Retinal pigment epithelial cell (primary cell): ENCODE results near the gene DNASE2B.

Experiments used
- DNase-seq: peaks from one replicate; pipeline ENCODE4 v3.0.0-alpha.2; 2010; ENCODE audit warnings: low read depth
- H3K4me3 ChIP-seq: 2 replicates; pipeline ENCODE4 v1.5.1; 2011; ENCODE audit warnings: mild to moderate bottlenecking, low read length, control low read depth, moderate library complexity
- CTCF ChIP-seq: conservative IDR thresholded peaks from 2 replicates; pipeline ENCODE4 v1.5.1; 2011; ENCODE audit warnings: low read depth, low read length, control low read depth, inconsistent platforms

Gene DNASE2B

DNA sequence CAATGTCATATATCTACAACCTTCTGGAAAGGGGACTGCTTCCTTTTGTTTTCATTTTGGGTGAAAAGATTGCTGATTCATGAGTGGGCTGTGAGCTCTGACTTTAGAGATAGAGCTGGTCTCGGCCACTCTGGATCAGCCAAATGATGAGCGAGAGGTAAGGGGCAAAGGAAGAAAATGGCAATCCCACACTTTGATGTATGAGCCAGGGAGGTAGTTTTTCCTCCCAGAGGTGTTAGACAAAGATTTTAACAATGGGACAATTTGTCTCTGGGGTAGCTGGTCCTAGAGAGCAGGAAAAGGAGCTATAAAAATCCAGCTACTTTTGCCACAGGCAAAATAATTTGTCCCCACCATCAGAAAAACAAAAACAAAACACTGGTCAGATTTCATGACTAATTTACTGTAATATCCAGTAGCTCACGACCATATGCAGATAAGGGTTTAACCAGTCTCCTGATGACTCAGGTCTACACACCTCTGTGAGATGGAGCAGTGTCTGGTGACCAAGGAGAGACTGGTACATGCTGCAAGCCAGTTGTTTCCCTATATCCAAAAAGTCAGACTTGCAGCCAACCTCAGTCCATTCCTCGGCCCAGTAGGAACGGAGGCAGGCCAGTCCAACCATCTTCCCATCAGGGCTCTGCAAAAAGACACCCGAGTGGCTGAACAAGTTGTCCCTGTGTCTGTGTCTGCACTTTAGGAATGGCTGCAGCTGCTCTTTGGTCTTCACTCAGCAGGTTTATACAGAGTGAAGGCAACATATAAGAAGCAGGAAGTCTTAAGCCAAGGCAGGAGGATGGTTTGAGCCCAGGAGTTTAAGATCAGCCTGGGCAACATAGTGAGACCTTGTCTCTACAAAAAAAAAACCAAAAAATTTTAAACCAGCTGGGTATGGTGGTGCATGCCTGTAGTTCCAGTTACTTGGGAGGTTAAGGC, 29.2 kb downstream of the DNASE2B start:
- no peak overlapping the region for H3K4me3 ChIP-seq
- TF ChIP-seq CTCF, result no peak
- no peak for DNase-seq

- TF ChIP-seq CTCF, result no peak
- no peak for DNase-seq
Measured at GRCh38 chr1:84428235-84428634, 30.0 kb downstream of the DNASE2B start.

GRCh38 chr1:84429231-84429630, 30.9 kb downstream of the DNASE2B start:
- no peak for DNase-seq
- TF ChIP-seq CTCF, result no peak
- H3K4me3 ChIP-seq, result no peak overlapping the region

More at GRCh38 chr1:84428235-84428634, 30.0 kb downstream of the DNASE2B start:
- H3K4me3 ChIP-seq, result no peak overlapping the region

DNA sequence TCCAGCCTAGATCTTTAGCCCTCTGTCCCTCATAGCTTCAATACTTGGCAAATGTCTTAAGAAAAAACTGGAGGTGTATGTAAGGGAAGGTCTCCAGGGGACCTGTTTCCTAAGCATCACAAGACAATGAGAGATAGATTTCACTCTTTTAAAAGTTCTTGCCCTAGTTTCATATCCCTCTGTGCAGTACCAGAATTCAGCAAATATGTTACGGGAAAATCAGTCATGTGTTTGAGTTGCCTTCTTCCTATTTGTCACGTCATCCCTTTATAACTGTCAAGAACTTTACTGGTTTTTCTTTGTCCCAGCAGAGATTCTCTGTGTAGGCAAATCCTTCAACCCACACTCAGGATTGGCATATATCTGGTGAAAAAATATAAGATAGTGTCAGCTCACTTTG, 32.3 kb downstream of the DNASE2B start:
- H3K4me3 ChIP-seq, result no peak overlapping the region
- DNase-seq, result no peak
- TF ChIP-seq CTCF, result no peak

DNA sequence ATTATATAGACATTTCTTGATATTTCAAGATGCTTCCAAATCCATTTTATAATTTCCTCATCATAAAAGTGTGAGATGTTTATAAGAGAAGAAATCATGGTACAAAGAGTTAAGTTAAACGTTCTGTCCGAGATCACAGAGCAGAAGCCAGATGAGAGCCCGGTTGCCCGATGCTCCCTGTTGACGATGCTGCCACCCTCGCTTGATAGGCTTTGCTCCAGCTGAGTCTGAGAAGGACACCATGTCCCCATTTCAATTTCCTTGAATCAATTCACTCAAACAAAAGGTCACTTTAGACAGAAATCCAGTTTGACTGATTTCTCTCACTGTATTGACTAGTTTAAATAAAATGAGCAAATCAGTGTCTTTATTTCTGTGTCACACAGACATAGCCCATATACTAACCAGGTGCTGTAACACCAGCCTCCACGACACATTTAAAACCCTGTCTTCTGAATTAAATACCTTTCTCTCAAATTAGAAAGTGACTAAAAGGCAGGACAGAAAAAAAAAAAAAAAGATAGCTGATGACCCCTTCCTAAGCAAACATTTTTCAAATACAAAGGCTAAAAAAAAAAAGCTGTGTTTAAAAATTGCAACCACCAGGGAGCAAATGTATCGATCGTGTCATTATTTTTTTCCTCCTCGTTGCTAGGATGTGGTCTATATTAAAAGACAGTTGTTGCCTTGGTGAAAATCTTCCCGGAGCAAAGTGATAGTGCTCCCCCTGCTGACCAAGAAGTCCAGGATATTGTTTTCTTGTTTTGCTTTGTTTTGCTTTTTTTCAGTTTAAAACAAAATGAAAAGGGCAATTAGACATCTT, 35.2 kb downstream of the DNASE2B start:
- peak; percentile 29 for DNase-seq
- TF ChIP-seq CTCF, result peak; percentile 73
- H3K4me3 ChIP-seq, result peak overlapping the region; percentile 21

GRCh38 chr1:84434081-84434769, 35.9 kb downstream of the DNASE2B start:
- no peak overlapping the region for H3K4me3 ChIP-seq
- no peak for DNase-seq
- TF ChIP-seq CTCF, result no peak
